SH-SY5Y (cell line): ENCODE data around the gene FOXR1.

Source experiments
- GATA2 ChIP-seq: IDR thresholded peaks from 2 replicates; pipeline ENCODE4 v1.6.1; 2011; ENCODE audit warnings: mild to moderate bottlenecking, low read depth, low read length
- GATA3 ChIP-seq: IDR thresholded peaks from 2 replicates; pipeline ENCODE4 v1.6.1; 2011; ENCODE audit warnings: low read depth, mild to moderate bottlenecking, low read length, moderate library complexity

DNA sequence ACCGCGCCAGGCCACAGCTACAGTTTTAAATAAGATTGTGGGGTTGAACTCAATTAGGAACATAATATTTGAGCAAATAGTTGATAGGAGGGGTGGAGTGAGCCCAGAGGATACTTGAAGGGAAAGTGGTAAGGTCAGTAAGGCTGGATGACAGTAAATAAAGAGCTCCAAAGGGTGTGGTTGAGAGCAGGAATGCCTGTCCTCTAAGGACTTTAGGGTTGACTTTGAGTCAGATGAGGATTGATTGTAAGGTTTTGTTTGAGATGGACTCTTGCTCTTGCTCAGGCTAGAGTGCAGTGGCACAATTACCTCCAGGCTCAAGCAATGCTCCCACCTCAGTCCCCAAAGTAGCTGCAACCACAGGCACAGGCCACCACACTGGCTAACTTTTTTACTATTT, 2.4 kb downstream of the FOXR1 start:
- TF ChIP-seq GATA2 = no peak
- no peak for TF ChIP-seq GATA3
